NCI-H2227 (cell line): ENCODE measurements around the gene C16orf95.
"Not testable (repeated sequence)": the region's sequence is repeated elsewhere in the genome, so short reads cannot be mapped to it uniquely, and the experiment has no call there.

Source experiments
- DNase-seq: peaks from one replicate; lab custom pipeline; 2025; ENCODE audit not compliant: unreplicated experiment; lab: John Stamatoyannopoulos, UW

The C16orf95 gene

DNA sequence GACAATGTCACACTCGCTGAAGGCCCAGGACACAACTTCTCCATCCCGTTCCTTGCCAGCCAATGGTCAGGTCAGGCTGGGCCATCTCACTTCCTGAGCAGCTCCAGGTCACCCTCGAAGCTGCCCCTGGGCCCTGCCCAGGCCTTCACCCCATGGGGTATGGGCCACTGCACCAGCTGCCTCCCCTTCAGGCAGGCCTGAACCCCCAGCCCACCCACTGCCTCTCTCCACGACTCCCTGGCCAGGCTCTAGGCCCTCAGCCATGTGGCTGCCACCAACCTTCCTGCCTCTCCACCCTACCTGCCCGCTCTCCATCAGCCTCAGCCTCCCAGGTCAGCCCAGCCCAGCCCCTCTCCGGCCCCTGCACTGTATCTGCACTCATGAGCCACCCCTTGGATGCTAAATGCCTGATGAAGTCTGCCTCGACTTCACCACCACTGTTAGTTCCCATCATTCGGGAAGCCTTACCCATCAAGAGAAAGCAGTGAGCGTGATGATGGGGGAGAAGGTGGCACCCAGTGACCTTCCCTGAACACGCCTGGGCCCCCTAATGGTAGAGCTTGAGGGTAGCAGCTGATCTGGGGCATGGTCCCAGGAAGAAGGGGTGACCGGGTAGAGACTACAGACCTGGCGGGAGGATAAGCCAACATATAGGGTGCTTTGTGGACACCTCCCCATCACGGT lies 30.9 kb upstream of the C16orf95 start:
- DNase-seq: no peak

DNA sequence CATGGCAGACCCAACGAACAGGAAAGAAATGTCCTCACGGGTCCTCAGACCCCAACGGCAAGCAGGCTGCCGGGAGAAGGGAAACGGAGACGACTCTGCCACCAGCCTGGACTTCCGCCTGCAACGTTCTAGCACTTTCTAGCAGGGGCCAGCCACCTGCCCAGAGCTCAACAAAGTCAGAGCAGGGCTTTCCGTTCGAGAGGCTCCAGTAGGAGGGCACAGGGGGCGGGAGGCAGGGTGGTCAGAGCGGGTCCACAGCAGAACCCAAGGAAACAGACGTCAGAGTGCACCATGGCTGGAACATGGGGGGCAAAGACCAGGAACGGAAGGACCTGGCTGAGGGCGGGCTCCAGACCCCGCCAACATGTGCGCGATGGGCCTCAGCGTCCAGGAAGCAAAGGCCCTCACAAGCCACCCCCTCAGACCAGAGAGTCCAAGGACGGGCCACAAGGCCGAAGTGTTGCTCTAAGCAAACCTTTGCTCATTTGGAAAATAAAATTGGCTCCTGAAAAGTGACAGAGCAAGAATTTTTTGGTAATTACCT lies 29.4 kb upstream of the C16orf95 start:
- DNase-seq: no peak

DNA sequence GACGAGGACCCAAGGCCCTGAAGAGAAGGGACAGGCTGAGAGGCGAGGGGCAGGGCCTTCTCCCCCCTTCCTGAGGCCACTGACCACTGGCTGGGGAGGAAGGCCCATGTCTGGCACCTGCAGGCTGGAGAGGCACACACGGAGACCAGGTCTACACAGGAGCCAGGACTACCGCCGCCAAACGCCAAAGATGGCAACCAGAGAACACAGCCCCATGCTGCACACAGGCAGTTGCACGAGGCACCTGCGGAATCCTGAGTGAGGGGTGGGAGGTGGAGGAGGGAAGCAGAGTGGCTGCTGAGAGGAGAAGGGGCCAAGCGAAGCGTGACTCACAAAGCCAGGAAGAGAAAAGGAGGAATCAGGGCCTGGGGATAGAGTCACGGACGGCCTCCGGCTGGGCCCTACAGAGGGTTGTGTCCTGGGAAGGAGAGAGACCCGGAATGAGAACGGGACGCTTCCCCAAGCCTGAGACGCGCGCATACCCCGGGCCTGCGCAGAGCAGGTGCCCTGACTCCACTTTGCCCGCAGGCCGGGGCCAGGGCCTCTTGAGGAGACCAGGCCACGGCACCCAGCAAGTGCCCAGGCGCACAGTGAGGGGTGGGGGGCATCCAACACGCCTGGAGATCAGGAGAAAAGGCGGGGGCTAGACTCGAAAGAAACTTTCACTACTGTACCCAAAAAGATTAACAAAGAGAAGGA lies 28.7 kb upstream of the C16orf95 start:
- DNase-seq: no peak

DNA sequence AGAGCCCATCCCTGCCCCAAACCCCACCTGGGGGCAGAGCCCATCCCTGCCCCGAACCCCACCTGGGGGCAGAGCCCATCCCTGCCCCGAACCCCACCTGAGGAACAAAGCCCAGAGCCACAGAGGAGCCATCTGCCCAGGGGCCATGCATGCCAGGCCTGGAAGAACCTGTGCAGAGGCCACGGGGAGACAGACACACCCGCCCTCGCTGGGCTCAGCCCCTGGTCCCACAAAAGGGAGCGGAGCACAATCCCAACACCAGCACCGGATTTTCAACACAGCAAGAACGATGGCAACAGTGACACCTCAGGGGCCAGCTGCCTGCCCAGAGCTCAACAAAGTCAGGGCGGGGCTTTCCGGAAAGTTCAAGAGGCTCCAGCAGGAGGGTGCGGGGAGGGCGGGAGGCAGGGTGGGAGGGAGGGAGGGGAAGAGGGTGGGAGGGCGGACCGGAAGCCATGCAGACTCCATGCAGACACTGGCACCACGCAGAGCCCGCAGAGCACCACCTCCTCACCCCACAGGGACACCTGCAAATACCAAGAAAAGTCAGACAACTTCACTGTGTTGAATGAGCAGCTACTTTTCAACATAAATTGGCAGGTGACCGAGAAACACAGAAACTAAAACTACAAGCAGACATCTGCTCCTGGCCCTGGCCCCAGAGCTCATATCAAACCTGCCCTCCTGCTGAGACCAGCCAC lies 27.9 kb upstream of the C16orf95 start:
- DNase-seq: no peak

DNA sequence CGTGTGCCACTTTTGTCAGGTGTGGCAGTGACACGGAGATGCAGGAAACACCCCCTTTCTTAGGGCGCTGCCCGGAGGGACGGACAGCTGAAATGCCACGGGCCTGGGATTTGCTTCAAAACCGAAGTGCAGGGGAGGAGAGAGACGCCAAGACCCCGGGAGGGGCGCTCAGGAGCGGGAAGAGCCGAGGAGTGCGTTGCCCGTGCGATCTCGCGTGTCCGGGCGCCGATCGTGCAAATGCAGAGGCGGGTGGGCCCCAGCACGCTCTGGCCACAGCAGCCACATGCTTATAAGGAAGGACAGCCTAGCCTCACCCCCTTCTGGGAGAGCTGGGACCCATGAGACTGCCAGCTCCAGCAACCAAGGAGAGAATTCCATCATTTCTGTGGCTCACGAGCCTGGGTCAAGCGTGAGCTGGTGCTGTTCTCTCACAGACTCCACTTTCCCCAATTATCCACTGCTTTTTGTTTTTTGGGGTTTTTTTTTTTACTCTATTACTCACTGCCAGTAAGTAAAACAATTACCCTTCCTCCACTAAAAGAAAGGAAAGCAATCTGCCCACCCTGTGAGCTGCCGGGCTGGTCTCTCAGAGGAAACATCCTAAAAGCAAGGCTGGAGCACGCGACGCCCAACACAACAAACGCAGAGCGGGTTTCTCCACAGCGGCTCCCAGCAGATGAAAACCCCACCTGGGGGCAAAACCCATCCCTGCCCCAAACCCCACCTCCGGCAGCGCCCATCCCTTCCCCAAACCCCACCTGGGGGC lies 27.2 kb upstream of the C16orf95 start:
- DNase-seq: no peak

DNA sequence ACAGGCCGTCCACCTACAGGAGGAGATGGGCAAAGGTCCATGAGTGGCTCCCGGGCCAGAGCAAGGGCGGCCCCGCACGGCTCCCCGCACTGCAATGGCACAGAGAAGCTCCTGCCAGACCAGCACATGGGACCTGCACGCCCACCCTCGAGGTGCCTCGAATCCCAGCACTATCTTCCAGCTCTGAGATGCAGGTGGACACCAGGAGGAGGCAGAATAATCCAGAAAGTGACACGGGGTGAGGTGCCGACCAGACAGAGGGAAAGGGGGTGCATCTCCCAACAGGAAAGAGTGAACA lies 26.5 kb upstream of the C16orf95 start:
- DNase-seq: no peak

DNA sequence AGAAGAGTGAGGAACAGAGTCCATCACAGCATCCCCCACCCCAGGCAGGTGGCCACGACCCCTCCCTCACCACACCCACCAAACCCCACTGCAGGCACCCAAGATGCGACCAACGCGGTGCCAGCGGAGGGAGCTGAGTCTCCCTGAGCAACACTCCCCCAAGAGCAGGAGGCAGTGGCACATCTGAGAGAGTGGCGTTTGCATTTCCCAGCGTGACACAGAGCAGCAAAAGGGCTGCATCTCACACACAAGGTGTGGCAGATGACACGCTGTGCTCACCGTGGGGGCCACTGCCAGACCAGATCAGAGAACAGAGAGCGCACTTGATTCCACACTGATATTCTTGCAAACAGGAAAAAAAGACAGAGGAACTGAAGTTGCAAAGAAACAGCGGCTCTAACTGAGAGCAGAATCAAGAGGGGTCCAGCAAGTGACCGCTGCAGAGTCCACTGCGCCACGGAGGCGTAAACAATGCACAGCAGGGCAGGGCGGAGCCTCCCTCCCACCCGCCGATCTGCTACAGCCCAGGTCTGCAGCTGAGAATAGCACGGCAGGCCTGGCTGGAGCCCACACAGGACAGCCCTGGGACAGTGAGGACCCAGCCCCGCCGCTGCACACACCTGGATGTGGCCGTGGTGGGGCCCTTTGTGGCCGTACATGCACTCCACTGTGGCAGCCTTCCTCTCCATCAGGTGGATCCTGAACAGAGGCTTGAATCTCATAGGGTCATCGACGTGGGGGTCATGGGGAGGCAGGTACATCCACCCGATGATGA lies 26.0 kb upstream of the C16orf95 start:
- DNase-seq: no peak

DNA sequence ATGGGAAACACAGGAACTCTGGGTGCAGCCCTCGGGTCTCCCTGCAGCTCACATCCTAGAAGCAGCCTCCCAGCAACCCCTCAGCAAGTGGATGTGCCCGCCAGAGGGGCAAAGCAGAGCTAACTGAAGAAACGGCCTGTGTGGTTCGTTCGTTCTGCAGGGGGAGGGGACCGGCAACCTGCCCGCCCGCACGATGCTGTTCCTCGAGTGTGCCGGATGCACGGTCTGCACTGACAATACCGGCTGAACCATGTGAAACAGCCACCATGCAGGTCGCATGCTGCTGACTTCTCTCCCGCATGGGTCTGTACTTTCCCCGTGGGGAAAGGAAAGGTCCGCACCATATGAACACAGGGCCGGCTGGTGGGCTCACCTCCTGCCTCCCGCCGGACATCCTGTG lies 25.3 kb upstream of the C16orf95 start:
- DNase-seq: no peak

DNA sequence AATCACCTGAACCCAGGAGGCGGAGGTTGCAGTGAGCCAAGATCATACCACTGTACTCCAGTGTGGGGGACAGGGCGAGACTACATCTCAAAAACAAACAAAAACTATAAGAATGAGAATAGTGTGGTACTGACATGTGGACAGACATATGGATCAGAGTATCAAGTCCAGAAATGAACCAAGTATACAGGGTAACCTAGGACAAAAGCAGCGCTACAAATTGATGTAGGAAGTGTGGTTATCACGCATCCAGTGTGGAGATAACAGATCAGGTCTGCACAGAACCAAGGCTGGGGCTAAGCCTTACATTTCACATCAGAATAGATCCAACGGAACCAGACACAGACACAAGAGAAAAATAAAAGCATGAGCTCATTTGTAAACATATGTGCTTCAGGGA lies 23.0 kb upstream of the C16orf95 start:
- DNase-seq: no peak

DNA sequence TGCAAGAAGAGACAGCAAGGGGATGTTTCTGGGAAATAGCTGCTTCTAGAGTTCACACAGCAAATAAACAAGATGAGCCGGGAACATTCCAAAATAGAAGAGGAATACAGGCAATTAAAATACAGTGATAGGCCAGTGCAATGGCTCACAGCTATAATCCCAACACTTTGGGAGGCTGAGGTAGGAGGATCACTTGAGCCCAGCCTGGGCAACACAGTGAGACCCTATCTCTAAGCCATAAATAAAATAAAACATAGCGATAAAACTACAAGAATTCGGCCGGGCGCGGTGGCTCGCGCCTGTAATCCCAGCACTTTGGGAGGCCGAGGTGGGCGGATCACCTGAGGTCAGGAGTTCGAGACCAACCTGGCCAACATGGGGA lies 22.5 kb upstream of the C16orf95 start:
- not testable (repeated sequence) for DNase-seq

DNA sequence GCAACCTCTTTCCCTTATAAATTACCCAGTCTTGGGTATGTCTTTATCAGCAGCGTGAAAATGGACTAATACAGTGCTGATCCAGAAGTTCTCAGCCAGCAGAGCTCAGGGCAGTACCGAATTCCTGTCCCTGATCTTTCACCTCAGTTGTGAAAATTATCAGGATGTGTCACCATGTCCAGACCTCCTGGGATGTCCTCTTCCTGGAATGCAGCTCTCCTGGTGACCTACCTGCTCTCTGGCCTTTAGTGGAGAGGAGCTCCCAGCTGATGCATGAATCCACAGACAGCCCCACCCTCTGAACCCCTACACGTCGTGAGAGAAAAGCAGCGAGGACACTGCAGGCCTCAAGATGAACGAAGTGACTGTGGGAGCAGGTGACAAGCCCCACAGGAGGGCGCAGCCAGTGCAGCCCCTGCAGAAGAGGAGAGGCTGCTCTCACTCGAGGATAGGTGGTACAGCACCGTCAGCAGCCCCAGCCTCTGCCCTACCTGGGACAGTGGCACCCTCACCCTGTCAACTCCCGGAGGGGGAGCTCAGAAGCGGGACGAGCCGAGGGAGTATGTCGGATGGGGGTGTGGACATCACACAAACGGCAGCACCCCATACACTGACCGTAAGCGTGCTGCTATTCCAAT lies 22.0 kb upstream of the C16orf95 start:
- no peak for DNase-seq

DNA sequence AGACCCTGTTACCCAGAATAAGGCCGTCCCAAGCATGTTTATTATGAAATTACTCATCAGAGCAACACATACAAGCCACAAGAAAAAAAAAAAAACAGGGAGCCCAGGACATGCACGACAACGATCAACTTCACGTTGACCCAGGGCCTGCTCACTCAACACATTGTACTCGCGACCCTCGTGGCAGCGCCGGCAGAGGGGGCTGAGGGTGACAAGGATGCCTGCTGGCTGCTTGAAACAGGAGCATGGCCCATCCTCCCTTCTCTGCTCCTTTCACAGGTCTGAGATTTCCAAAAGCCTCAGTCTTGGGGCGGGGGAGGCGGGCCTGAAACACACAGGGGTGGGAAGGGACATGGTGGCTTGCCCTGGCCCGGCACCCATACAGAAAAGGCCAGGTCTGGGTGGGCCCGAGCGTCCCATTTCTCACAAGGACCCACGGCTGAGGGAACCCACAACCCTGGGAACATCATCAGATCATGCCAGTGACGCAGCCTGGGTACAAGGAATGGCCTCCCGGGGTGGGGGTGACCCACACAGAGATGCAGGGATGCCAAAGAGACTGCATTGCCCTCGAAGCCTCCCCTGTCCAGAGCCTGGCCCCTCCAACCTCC lies 21.1 kb upstream of the C16orf95 start:
- DNase-seq: no peak

DNA sequence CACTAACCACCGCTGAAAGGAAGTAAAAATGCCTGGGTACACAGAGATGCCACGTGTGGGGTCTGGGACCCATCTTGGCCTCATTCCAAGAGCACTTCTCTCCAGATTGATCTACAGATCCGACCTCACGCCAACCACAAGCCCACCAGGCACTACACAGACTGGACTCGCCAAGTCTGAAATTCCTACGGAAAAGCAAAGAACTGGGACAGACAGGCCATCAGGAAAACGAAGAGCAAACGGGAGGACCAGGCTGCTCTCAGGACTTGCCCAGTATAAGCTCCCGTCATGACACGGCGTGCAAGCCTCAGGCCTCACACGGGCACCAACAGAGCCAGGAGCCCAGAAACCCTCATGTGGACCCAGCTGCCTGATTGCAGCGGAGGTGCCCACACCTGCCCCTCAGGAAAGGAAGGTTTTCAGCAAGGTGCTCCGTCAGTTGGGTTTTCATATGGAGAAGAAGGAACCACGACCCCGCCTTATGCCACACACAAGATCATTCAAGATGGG lies 20.1 kb upstream of the C16orf95 start:
- DNase-seq: no peak

DNA sequence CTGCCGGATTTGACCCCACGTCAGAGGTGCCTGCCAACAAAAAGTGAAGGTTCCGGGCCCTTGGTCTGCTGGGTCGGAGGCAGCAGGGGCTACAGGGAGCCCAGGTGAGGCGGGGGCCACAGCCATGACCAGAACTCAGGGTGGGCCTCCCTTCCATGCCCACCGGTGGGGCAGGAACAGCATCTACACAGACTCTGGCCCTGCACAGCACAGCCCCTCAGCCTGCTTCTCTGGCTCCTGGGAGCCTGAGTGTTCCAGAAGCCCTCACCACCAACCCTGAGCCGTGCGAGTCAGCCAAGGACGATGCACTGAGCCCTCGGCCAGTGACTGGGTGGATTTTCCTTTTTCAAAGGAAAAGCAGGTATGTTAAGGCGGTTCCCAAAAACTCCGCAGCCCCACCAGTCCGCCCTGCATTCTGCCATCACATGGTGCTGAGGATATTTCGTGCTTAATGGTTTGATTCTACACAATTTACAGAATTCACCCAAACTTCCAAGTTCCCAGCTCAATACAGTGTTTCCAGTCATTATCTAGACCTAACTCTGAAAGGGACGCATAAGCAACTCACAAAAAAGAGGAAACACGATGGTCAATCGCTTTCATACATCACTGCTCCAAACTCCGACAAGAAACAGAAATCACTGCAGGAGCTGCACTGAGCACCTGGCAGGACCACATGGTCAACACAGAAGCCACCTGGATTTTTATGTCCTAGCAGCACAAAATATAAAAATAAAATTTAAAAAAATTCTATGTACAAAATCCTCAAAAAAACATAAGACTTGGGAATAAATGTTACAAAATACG lies 19.4 kb upstream of the C16orf95 start:
- no peak for DNase-seq

DNA sequence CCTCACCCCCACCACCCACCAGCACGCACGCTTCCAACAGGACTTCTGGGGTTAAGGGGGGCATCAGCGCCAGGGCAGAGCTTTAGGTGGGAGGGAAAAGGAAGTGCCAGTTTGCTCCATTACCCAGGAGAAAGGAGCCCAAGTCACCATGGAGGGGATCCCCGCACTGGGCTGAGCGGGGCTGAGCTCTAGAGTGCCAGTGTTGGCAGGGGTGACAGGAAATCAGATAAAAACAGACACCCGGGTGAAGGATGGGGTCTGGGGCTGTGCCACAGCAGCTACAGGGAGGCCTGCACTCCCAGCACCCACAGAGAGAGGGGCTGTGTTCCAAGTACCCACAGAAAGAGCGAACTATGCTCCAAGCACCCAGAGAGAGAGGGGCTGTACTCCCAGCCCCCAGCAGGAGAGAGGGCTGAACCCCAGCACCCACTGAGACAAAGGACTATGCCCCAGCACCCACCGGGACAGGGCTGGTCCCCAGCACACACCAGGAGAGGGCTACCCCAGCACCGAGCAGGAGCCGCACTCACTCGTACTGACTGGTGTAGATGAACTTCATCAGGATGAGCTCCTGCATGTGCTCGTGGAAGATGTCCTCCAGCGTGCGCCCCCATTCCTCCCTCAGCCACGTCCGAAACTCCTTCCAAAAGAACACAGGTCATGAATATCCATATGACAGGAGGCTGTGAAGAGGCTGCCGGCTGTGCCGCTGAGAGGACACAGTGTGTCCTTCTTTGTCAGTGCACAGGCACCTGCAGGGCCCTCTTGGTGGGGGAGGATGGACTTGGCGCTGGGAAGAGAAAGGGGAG lies 18.6 kb upstream of the C16orf95 start:
- DNase-seq: no peak

DNA sequence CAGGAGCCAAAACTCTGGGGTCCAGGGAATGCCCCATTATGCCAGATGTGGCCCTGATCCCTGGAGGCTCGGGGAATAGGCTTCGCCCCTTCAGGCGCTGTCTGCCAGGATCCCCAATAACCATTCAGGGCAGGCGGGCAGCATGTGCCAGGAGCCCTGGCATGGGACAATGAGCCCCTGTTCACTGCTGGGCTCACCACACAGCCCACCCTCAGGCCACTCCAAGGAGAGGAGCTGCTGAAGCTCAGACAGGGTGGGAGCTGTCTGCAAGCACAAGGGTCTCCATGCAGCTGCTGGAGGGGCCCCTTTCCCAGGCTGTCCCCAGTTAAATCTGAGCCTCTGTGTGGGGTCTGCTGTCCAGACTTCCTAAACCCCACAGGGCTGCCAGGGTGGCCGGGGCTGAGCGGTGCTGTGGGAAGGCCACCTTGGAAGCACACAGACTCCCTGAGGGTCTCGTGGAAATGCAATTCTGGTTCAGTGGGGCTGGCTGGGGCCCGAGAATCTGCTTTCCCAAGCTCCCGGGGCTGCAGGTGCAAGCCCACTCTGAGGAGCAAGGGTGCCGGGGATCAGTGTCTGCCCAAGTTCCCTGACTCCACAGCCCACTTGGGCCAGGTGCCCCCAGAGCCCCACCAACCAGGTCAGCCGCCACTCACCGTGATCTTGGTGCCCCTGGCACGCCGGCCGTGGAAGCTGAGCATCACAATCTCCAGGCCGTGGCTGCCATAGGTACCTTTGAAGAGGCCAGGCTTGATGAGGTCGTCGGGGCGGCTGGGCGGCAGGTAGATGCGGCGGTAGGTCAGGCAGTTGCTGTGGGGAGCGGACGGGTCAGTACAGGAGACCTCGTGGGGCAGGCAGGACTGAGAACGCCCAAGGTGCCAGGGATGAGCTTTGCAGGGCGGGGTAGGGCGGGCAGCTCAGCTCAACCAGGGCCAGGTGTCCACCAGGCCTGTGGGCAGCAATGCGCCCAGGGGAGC lies 17.7 kb upstream of the C16orf95 start:
- DNase-seq: no peak
